ENCODE measurements around the gene ULBP2.
A peak's percentile ranks its signal among the peaks of the same experiment; 100 is the strongest.
"Not testable (repeated sequence)": the region's sequence is repeated elsewhere in the genome, so short reads cannot be mapped to it uniquely, and the experiment has no call there.

Gene ULBP2

DNA sequence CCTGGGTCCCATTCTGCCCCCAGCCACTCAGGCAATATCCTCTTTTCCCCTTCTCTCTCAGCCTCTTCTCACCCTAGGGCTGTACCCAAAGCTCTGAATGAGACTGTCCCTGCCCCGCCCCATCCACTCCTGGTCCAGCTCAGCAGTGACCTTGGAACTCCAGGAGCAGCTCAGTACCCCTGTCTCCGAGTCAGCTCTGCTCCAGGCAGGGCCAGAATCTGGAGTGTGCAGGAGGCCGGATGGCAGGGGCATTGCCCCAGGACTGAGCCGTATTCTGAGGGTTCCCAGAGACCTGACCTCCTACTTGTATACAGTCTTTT, 16.9 kb upstream of the ULBP2 start:
- FAIRE-seq, result no peak
- DNase-seq (ENCODE audit: extremely low spot score, insufficient read length, low read depth), result no peak

DNA sequence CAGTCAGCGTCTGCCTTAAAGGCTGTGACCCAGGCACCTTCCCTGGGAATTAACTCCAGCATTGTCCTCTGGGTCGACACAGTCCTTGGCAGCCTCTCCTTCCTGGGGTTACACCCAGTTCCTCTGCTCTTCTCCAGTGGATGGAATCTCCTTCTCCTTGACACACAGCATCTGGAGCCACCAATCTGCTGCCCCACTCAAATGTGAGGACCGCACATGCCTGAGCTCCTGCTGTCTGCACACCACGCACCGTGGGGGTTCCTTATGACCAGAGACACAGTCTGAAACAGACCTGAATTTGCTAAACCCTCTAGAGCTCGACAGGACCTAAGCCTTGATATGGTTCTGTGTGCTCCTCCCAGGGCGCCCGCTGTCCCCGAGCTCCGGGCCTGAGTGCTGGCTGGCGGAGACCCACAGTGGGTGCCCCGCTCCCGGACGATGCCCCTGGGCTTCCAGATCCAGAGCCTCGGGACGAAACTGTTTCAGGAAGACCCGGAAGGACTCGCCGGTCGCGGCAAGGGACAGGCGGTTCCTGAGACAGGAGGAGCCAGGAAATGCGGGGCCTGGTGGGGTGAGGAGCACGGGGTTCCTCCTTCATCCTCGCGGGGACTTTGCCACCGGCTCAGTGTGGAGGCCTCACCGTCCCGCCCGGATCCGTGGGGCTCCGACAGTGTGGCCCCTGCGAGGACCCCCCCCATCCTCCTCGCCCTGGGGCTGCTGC, 16.4 kb upstream of the ULBP2 start:
- FAIRE-seq (no peak), DNase-seq (ENCODE audit: extremely low spot score, insufficient read length, low read depth) (no peak)

DNA sequence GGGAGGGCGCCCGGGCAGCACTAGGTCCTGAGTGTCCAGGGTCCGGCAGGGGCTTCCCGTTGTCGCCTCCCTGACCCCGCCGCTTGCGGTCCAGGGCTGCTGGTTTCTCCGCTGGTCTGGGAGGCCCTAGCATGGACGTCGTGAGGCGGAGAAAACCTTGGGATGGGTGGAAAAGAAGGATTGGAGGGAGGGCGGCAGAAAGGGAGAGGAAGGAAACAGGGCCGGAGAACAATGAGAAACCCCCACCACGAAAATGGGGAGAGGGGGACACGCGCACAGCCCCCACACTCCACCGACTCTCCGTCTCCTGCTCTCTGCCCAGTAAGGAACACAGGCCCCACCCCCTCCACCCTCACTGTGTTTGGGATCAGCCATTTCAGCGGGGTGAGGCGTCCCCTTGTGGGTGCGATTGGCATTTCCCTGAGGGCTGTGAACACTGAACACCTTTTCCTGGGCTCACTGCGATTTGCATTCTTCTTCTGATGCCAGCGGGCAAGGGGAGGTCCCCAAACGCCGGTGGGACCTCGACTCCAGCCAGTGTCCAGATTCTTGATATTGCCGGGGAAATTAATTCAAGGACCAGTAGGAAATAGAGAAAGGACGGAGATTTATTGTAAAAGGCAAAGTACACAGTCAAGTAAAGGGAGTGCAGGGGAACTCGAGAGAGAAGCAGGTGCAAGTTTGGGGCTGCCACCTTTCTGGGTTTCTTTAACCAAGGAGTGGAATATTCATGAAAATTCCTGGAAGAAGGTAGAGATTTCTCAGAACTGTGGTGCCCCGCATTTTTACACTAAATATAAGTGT, 15.6 kb upstream of the ULBP2 start:
- DNase-seq (ENCODE audit: extremely low spot score, insufficient read length, low read depth) (no peak), FAIRE-seq (peak; percentile 65)

DNA sequence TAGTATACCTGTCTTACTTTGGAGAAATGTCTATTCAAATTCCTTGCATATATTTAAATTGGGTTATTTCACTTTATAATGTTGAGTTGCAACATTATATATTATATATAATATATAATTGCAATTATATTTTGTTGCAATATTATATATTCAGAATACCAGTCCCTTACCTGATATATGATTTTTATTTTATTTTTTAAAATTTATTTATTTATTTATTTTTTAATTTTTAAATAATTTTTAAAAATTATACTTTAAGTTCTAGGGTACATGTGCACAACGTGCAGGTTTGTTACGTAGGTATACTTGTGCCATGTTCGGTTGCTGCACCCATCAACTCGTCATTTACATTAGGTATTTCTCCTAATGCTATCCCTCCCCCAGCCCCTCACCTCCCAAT, 14.8 kb upstream of the ULBP2 start:
- not testable (repeated sequence) for DNase-seq (ENCODE audit: extremely low spot score, insufficient read length, low read depth); FAIRE-seq

DNA sequence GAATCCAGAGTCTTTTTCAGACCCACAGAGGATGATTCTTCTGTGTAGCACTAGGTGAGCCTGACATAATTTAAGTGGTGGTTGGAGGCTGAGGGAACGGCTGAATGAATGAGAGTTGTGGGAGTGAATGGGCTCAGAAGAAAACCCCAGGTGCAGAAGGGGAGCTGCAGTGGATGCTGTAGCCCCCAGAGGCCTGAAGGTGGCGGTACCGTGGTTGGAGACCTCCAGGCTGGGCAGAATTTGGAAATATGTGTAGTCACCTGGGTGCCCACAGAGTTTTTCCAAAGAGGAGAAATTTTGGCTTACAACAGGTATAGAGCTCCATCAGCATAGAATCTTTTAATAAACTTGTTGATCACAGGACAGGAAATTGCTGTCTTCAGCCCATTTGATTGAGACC, 12.4 kb upstream of the ULBP2 start:
- DNase-seq (ENCODE audit: extremely low spot score, insufficient read length, low read depth), result no peak
- FAIRE-seq, result no peak

DNA sequence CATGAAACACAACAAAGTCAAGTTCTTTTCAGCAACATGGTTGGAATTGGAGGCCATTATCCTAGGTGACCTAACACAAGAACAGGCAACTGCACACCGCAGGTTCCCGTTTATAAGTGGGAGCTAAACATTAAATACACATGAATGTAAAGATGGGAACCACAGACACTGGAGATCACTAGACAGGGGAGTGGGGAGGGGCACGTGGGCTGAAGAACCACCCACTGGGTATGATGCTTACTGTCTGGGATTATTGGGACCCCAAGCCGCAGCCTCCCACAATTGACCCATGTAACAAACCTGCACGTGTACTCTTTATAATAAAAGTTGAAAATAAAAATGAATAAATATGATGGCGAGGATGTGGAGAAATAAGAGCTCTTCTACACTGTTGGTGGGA, 10.3 kb upstream of the ULBP2 start:
- FAIRE-seq (no peak), DNase-seq (ENCODE audit: extremely low spot score, insufficient read length, low read depth) (no peak)

DNA sequence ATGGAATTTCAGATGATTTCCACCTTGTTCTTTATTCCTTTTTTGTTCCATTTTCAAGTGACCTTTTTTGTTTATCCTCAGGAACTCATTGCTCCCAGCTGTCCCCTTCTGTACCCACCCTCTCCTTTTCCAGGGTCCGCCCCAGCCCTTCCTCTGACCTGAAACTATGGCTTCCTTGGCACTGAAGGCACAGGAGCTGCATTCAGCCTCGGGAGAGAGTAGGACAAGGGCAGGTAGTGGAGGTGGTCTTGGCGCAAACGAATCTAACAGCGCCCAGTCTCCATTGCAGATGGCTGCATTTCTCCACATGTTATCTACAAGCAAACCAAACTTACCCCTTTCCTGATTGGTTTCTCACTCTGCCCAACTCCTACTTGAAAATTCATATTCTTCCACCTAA, 8.8 kb upstream of the ULBP2 start:
- DNase-seq (ENCODE audit: extremely low spot score, insufficient read length, low read depth) (no peak), FAIRE-seq (no peak)

DNA sequence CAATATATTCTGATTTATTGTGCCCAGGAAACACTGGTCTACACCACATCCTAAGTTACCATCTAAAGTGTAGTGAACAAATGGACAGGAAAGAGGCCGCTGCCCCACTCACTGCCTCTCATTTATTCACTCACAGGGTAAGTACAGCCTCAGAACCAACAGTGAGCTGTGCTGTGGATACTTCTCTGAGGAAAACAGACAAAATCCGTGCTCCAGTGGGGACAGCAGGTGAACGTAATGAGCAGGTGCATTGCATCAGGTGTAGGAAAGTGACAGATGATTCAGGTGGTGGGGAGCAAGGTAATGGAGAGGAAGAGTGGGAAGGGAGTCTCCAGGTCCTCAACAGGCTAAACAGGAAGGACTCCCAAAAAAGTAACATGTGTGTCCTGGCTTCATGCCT, 8.4 kb upstream of the ULBP2 start:
- FAIRE-seq (no peak), DNase-seq (ENCODE audit: extremely low spot score, insufficient read length, low read depth) (no peak)

DNA sequence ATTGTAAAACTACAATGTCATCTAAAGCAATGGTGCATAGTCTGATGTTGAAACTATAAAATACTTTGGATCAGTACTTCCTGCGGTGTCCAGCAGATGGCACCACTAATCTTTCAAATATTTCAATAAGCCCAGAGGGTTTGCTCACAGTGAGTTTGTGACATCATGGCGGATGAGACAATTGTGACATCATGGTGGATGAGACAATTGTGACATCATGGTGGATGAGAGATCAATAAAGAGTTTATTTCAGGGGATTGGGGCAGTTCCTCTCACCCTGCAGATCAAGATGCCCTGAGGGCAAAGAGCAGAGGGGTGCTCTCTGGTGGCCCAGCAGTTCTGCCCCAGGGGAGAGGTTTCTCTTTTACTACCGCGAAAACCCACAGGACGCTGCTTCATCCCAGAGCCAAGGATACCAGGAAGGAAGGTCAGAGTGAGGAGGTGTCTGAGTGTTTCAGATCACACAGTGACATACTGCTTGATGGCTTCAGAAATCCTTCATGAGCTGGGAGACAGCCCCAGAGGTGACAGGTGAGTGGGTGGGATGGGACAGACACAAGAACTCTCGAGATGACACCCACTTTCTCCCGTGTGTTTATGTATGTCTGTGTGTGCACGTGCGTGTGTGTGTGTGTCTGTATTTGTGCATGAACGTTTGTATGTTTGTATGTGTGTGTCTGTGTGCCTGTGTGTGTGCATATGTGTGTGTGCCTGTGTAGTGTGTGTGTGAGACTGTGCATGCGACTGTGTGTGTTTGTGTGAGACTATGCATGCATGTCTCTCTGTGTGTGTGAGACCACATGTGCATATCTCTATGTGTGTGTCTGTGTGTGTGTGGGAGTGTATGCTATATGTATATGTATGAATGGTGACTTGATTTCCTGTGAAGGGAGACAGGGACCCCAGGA, 7.3 kb upstream of the ULBP2 start:
- DNase-seq (ENCODE audit: extremely low spot score, insufficient read length, low read depth) (no peak), FAIRE-seq (peak; percentile 76)

DNA sequence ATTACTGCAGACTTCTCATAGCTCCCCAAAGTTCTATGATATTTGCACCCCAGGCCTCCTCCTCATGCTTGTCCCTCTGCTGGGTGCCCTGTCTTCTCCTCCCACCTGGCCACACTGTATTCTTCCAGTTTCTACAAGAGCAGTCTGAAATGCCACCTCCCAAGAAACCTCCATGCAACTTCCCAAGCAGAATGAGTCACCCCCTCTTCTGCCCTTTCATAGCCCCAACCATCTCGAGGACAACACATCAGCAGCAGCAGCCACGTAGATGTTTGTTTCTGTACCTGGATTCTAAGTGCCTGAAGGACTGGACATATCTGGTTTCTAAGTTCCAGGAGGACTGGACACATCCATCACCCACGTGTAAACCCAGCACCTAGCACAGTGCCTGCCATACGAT, 6.6 kb upstream of the ULBP2 start:
- FAIRE-seq (no peak), DNase-seq (ENCODE audit: extremely low spot score, insufficient read length, low read depth) (no peak)

DNA sequence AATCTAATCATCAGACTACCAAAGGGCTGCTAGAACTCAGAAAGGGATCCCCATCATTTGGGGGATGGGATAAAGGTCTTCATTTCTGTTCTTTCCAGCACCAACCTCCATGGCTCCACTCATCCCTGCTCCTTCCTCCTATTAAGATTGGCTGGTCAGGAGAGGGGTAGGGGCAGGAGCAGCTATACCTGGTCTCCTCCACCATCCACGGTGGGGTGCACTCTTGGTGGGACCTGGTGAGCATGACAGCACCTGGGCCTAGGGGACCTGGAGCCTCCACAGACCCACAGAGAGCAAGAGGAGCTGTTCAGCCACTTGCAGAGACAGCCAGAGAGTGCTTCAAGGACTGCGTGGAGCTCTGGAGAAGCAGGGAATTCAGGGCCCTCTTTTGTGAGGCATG, 6.1 kb upstream of the ULBP2 start:
- DNase-seq (ENCODE audit: extremely low spot score, insufficient read length, low read depth) (no peak), FAIRE-seq (no peak)

DNA sequence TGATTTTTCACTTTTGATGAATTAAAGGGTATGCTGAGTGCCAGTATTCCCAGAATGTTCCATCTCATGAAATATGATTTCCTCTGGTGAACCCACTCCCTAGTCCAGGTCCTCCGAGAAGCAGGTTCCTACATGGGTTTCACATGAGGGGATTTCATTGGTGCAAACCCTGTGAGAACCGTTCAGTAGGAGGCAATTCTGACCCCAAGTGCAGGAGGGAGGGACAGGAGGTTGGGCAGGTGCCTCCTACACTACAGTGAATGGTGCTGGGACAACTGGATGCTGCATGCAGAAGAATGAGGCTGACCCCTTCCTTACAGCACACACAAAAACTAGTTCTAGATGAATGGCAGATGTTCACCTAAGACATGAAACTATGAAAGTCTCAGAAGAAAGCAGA, 5.1 kb upstream of the ULBP2 start:
- FAIRE-seq, result no peak

DNA sequence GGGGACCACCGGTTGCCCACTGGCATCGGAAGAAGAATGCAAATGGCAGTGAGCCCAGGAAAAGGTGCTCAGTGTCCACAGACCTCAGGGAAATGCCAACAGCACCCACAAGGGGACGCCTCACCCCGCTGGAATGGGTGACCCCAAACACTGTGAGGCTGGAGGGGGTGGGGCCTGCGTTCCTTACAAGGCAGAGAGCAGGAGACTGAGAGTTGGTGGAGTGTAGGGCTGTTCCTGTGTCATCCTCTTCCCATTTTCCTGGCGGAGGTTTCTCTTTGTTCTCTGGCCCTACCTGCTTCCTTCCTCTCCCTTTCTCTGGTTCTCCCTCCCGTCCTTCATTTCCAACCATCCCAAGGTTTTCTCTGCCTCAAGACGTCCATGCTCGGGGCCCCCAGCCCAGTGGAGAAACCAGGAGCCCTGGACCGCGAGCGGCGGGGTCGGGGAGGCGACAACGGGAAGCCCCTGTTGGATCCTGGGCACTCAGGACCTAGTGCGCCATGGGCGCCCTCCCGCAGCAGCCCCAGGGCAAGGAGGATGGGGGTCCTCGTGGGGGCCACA, 3.7 kb upstream of the ULBP2 start:
- not testable (repeated sequence) for FAIRE-seq; DNase-seq (ENCODE audit: extremely low spot score, insufficient read length, low read depth)

More for the DNA sequence above, 5.1 kb upstream of the ULBP2 start:
- DNase-seq (ENCODE audit: extremely low spot score, insufficient read length, low read depth), result no peak

DNA sequence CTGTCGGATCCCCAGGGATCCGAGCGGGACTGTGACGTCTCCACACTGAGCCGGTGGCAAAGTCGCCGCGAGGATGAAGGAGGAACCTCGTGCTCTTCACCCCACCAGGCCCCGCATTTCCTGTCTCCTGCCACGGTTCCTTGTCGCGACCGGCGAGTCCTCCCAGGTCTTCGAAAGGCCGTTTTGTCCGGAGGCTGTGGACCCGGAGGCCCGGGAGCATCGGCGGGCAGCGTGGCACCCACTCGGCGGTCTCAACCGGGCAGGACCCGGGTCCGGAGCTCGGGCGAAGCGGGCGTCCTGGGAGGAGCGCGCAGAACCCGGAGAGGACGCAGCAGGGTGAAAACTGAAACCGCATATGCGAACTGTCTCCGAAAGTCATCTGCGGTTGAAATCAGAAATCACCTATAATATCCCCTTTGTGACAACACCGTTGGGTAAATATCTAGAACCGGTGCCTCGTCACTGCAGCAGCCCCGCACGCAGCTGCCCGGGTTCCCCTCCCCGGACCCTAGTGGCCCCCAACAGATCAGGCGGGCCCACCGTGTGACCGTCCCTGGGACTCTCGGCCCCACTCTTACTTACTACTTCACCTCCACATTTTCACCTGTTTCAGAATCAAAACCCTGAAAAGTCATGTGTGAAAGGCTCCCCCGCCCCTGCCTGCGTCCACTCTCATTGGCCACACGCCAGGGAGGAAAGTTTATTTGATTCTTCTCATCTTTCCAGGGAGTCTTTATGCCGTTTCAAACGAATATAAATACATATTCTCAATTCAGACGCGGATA, 3.1 kb upstream of the ULBP2 start:
- DNase-seq (ENCODE audit: extremely low spot score, insufficient read length, low read depth) (peak; percentile 59), FAIRE-seq (peak; percentile 45)

DNA sequence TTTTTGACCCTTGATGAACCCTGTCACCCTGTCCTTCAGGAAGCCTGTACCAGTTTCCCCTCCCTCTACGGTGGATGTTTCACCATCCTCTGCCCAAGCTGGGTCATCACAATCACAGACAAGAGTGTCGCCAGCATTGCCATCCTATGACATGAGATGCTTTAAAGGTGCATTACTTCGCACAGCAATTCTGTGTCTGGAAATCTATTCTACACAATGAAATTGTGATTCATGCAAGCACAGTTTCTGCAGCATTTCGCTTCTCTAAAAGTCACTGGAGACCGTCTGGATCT, 2.5 kb upstream of the ULBP2 start:
- DNase-seq (ENCODE audit: extremely low spot score, insufficient read length, low read depth) (no peak), FAIRE-seq (no peak)

DNA sequence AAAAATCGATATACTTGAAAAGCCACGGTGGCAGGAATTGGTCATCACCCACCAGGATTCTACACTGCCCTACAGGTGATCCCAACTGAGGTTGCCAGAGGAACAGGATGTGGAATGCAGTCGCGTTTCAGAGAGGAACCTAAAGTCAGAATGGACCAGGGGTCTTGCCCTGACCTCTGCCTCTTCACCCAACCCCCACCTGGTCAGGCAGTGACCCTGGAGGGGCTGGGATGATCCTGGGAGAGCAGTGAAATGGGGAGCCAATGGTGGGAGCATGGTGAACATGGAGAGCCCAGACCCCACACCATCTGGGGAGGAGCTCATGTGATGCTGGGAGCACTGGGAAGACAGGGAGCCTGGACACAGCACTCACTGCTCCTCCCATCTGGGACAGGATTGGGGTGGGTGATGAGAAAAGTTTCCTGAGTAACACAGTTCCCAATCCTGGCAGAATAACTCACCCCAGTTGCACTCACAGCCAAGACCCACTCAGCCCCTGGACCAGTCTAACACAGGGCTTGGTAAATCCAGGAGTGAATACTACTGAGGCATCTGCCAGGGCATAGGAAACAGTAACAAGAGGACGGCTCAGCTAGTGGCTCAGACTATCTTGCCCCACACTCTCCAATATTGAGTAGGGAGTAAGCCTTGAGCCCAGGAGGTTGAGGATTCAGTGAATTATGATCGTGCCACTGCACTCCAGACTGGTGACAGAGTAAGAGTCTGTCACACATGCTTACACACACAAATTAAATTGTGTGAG, 1.7 kb upstream of the ULBP2 start:
- DNase-seq (ENCODE audit: extremely low spot score, insufficient read length, low read depth) (no peak), FAIRE-seq (no peak)

DNA sequence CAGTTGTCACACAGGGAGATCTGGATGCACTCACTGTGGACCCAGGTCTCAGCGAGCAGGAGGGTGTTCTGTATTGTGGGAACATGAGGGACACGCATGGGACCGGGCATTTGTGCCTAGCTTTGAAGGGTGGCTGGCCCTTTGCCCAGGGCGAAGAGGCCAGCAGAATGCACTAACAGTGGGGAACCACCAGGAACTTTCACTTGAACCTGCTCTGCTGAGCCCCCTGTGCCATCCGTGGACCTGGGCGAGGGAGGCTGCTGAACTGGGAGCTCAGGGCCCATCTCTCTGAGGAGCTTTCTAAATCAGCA, 1.2 kb upstream of the ULBP2 start:
- DNase-seq (ENCODE audit: extremely low spot score, insufficient read length, low read depth) (no peak), FAIRE-seq (no peak)

DNA sequence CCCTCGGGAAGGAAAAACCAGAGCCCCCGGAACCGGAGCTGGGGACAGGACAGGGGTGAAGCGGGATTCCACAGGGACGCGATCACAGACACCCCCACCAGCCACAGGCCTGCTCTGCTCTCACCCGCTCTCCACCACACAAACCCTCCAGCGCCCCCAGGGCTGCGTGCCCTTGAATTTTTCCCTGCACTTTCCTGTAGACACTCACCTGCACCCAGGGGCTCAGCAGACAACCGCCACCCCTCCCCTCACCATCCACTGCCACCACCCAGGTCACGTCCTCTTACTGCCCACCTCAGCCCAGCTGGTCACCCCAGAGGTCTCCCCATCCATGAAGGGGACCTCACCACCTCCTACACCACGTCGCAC, 631 bp downstream of the ULBP2 start:
- DNase-seq (ENCODE audit: extremely low spot score, insufficient read length, low read depth), result no peak
- FAIRE-seq, result no peak

DNA sequence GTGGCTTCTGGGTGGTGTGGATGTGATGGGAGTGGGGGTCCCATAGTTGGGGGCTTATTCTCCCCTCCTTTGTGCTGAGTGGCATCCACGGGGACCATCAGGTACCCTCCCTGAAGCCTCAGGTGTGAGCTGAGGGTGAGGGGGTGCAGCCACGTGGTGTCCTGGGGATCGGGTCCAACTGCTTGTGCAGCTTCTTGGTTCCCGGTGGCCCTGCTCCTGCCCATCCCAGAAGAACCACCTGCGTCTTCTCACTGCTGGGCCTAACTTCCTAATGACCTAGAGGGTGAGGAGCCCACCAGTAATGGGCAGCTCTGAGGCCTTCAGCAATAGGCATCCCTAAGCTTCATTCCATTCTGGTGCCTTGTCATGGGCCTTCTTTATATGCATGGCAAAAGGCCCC, 1.5 kb downstream of the ULBP2 start:
- not testable (repeated sequence) for DNase-seq (ENCODE audit: extremely low spot score, insufficient read length, low read depth); FAIRE-seq
